HL-60/S4 (cell line): ENCODE data around the gene FAM170B.

Experiments used
- in situ Hi-C: fragments of 300-500 bp; cut with MboI; formaldehyde crosslinking; loops from 2 replicates; pipeline ENCODE4 v1.14.3; 2022; ENCODE audit warnings: low sequenced_read_pairs

FAM170B gene

GRCh38 chr10:49170632-49171325 lies 37.0 kb upstream of the FAM170B start:
- in situ Hi-C loops = loop anchor here (25.0 kb wide), 2 partner anchors 508 to 633 kb away; no protein-coding TSS in a partner anchor

GRCh38 chr10:49169776-49170175 lies 36.0 kb upstream of the FAM170B start:
- in situ Hi-C loops = loop anchor here (25.0 kb wide), 2 partner anchors 507 to 632 kb away; no protein-coding TSS in a partner anchor

GRCh38 chr10:49168831-49169500 lies 35.1 kb upstream of the FAM170B start:
- in situ Hi-C loops = loop anchor here (25.0 kb wide), 2 partner anchors 507 to 632 kb away; no protein-coding TSS in a partner anchor

GRCh38 chr10:49168171-49168540 lies 34.3 kb upstream of the FAM170B start:
- in situ Hi-C loops = loop anchor here (25.0 kb wide), 2 partner anchors 506 to 631 kb away; no protein-coding TSS in a partner anchor

- in situ Hi-C loops = loop anchor here (25.0 kb wide), 2 partner anchors 505 to 630 kb away; no protein-coding TSS in a partner anchor
Measured at GRCh38 chr10:49167425-49168170, 33.8 kb upstream of the FAM170B start.

- in situ Hi-C loops = loop anchor here (25.0 kb wide), 2 partner anchors 504 to 629 kb away; no protein-coding TSS in a partner anchor
Measured at GRCh38 chr10:49166484-49167400, 32.9 kb upstream of the FAM170B start.

GRCh38 chr10:49165821-49166483 lies 32.1 kb upstream of the FAM170B start:
- in situ Hi-C loops = loop anchor here (25.0 kb wide), 2 partner anchors 504 to 629 kb away; no protein-coding TSS in a partner anchor

GRCh38 chr10:49165259-49165658 lies 31.4 kb upstream of the FAM170B start:
- in situ Hi-C loops = loop anchor here (25.0 kb wide), 2 partner anchors 503 to 628 kb away; no protein-coding TSS in a partner anchor

GRCh38 chr10:49164559-49165188 lies 30.9 kb upstream of the FAM170B start:
- in situ Hi-C loops = loop anchor here (25.0 kb wide), 2 partner anchors 502 to 627 kb away; no protein-coding TSS in a partner anchor

- in situ Hi-C loops = loop anchor here (25.0 kb wide), 2 partner anchors 501 to 626 kb away; no protein-coding TSS in a partner anchor
Measured at GRCh38 chr10:49163741-49164140, 29.9 kb upstream of the FAM170B start.

GRCh38 chr10:49162761-49163310 lies 29.0 kb upstream of the FAM170B start:
- in situ Hi-C loops = loop anchor here (25.0 kb wide), 2 partner anchors 501 to 626 kb away; no protein-coding TSS in a partner anchor

- in situ Hi-C loops = loop anchor here (25.0 kb wide), 2 partner anchors 500 to 625 kb away; no protein-coding TSS in a partner anchor
Measured at GRCh38 chr10:49162063-49162462, 28.2 kb upstream of the FAM170B start.

- in situ Hi-C loops = loop anchor here (25.0 kb wide), 2 partner anchors 499 to 624 kb away; no protein-coding TSS in a partner anchor
Measured at GRCh38 chr10:49161411-49161997, 27.7 kb upstream of the FAM170B start.

- in situ Hi-C loops = loop anchor here (25.0 kb wide), 2 partner anchors 499 to 624 kb away; no protein-coding TSS in a partner anchor
Measured at GRCh38 chr10:49160814-49161213, 27.0 kb upstream of the FAM170B start.

GRCh38 chr10:49160110-49160509 lies 26.3 kb upstream of the FAM170B start:
- in situ Hi-C loops = loop anchor here (25.0 kb wide), 2 partner anchors 498 to 623 kb away; no protein-coding TSS in a partner anchor

GRCh38 chr10:49158915-49159314 lies 25.1 kb upstream of the FAM170B start:
- in situ Hi-C loops = loop anchor here (25.0 kb wide), 2 partner anchors 497 to 622 kb away; no protein-coding TSS in a partner anchor

GRCh38 chr10:49158404-49158803 lies 24.6 kb upstream of the FAM170B start:
- in situ Hi-C loops = loop anchor here (25.0 kb wide), 2 partner anchors 496 to 621 kb away; no protein-coding TSS in a partner anchor
